NT2/D1 (cell line): ENCODE results near the gene CPXM2.

Experiments
- SUZ12 ChIP-seq: IDR thresholded peaks from 2 replicates; pipeline ENCODE4 v1.6.1; 2011; ENCODE audit not compliant: insufficient read length, insufficient read depth; ENCODE audit errors: extremely low read depth
- YY1 ChIP-seq: IDR thresholded peaks from 2 replicates; pipeline ENCODE4 v1.6.1; 2011; ENCODE audit not compliant: insufficient read length, insufficient read depth
- ZNF274 ChIP-seq: IDR thresholded peaks from 2 replicates; pipeline ENCODE4 v1.6.1; 2011; ENCODE audit warnings: mild to moderate bottlenecking, low read depth, low read length

- no peak for TF ChIP-seq YY1
- TF ChIP-seq ZNF274, result no peak
- no peak for TF ChIP-seq SUZ12
These were observed 21.3 kb downstream of the CPXM2 start for GRCh38 chr10:123870260-123870659.
